Measurements from ENCODE around the gene MORN3.
A peak's percentile ranks its signal among the peaks of the same experiment; 100 is the strongest.
"Not testable (repeated sequence)": the region's sequence is repeated elsewhere in the genome, so short reads cannot be mapped to it uniquely, and the experiment has no call there.

The MORN3 gene

GRCh38 chr12:121637231-121637914 is 32.1 kb downstream of the MORN3 start:
- peak; percentile 82 for DNase-seq

DNA sequence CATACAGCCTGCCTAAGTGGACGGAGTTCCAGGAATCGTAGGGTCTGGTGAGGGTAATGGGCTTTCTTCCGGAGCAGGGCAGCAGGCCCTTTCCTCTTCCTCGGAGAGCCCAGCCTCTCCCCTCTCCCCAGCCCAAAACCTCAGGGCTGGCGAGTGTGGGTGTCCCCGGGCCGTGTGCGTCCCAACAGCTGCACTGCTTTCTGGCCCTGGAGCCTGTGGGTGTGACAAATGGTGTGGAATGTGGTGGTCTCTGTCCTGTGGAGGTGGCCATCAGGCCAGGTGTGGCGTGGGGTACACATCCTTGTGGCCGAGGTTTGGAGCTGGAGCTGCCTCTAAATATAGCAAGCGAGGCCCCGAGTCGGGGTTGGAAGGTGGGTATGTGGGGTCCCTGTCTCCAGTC is 34.6 kb downstream of the MORN3 start:
- no peak for DNase-seq

DNA sequence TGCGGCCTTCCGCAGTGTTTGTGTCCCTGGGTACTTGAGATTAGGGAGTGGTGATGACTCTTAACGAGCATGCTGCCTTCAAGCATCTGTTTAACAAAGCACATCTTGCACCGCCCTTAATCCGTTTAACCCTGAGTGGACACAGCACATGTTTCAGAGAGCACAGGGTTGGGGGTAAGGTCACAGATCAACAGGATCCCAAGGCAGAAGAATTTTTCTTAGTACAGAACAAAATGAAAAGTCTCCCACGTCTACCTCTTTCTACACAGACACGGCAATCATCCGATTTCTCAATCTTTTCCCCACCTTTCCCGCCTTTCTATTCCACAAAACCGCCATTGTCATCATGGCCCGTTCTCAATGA is 35.6 kb downstream of the MORN3 start:
- not testable (repeated sequence) for DNase-seq

DNA sequence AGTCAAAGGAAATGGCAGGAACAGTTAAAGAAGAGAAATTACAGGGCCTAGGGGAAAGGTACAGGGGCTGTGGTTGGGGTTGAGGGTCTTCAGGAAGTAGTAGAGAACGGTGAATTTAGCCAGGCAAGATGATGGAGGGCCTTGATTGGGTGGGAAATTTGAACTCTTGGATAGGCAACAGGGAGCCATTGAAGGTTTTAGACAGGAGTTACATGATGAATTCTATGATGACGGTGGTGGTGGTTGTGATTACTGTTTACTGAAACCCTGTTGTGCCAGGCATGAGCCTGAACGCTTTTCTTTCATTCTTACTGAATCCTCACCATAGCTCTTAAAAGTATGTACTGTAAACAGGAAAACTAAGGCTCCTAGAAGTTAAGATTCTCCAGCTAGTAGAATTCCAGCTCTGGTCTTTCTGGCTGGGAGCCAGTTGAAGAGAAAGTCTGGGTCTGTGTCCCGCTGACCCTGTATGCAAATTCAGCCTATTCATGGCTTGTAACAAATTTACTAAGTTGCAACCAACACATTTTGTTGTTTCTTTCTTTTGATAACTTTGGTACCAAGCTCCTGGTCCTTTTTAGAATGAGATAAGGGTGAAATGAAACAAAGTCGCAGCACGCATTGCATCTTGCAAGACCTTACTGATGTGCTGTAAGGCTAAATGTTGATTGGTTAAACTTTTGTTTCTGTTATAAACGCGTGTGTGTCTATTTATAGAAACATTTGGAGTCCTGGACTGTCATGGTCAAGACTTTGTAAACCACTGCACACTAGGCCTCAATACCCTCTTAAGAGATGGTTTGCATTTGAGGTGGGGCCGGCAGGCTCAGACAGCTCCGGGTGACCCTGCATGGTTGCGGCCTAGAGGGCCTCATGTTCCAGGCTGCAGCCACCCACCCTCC is 37.1 kb downstream of the MORN3 start:
- DNase-seq: no peak

DNA sequence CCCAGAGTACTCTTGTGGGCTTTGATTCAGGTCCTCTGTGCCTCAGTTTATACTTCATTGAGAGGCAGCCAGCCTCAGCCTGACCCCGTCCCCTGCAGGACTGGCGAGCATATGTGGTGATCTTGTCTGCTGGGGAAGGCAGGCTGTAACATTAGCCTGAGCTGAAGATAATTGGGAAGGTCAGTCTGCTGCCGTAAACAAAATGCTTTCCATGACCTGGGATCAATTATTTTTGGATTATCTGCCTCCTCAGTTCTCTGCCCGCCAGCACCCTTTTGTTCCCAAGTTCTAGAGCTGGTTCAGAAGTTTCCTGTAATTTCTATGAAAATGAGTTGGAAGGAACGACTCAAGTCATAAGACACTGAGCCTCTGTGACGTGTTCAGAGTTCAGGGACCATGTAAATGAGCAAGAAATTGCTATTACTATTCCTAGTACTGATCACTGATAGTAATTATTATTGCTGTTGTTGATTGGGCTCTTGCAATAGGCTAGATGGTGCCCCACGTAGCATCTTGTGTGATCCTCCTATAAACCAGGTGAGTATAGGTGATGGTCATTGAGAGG is 38.6 kb downstream of the MORN3 start:
- no peak for DNase-seq

GRCh38 chr12:121628536-121628935 is 40.9 kb downstream of the MORN3 start:
- DNase-seq: no peak

GRCh38 chr12:121628037-121628436 is 41.4 kb downstream of the MORN3 start:
- peak; percentile 68 for DNase-seq

GRCh38 chr12:121626853-121627640 is 42.4 kb downstream of the MORN3 start:
- peak; percentile 92 for DNase-seq

- DNase-seq: peak; percentile 99
These were observed 43.2 kb downstream of the MORN3 start, which contains the start of gene ORAI1 for GRCh38 chr12:121626087-121626852. Gene ORAI1 (plus strand): TSS chr12:121626530.

GRCh38 chr12:121620333-121620891 is 49.0 kb downstream of the MORN3 start:
- no peak for DNase-seq

GRCh38 chr12:121618659-121619233 is 50.7 kb downstream of the MORN3 start:
- no peak for DNase-seq

GRCh38 chr12:121614872-121615467 is 54.5 kb downstream of the MORN3 start:
- no peak for DNase-seq

- no peak for DNase-seq
These were observed 56.0 kb downstream of the MORN3 start for GRCh38 chr12:121613462-121613861.

DNA sequence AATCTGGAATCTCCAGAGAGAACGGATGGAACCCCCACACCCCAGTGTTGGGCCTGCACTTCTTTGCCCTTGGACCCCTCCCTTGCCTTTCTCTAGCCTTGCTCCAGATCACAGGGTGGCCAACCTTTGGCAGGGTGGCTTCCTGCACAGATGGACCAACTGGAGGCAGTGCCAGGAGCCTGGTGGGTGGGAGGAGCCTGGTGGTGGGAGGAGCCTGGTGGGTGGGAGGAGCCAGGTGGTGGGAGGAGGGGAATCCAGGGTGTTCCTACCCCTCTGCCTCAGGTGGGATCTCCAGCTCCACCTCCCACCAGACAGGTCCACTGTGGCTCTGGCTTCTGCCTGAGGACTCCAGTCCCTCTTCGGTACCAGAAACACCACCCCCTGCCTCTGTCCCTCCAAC is 58.1 kb downstream of the MORN3 start:
- peak; percentile 62 for DNase-seq

GRCh38 chr12:121610239-121611149 is 59.0 kb downstream of the MORN3 start:
- DNase-seq: no peak

- DNase-seq: no peak
These were observed 61.2 kb downstream of the MORN3 start for GRCh38 chr12:121608301-121608700.

DNA sequence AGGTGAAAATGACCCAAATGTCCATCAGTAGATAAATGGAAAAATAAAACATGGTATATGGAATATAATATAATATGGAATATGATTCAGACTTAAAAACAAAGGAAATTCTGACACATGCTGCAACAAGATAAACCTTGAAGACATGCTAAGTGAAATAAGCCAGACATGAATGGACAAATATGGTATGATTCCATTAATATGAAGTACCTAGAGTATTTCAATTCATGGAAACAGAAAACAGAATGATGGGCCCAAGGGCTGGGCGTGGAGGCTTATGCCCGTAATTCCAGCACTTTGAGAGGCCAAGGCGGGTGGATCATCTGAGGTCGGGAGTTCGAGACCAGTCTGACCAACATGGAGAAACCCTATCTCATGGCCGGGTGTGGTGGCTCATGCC is 65.9 kb downstream of the MORN3 start:
- DNase-seq: no peak

DNA sequence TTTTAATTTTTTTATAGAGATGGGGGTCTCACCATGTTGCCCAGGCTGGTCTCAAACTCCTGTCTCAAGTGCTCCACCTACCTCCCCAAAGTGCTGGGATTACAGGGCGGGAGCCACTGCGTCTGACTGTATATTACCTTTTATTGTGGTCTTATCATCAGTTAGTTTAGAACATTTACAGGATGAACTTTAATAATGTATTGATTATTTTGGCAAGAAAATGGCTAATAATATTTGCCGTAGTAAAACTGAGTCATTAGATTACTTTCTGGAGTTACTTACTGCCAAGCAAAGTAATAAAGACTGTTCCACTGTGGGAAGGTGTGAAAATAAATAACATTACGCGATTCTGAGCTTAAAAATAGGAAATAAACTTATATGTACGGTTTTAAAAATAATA is 66.7 kb downstream of the MORN3 start:
- DNase-seq: no peak

- no peak for DNase-seq
These were observed 68.6 kb downstream of the MORN3 start for GRCh38 chr12:121600702-121601336.

Data from activated CD8-positive, alpha-beta memory T cell treated with anti-CD3 and anti-CD28 coated beads, Interleukin-2, amount 50 U/mL, for 48 hours (primary cell).